Measurements from ENCODE around the gene RAB43.

The RAB43 gene

GRCh38 chr3:129060276-129061022 is 61.2 kb downstream of the RAB43 start, which contains the start of gene GP9:
Gene GP9, plus strand, starts transcription at chr3:129060779. Its CDS starts 961 bp downstream, at chr3:129061740.
- DNase-seq, result no peak

- DNase-seq, result no peak
Observed at GRCh38 chr3:129059311-129059958, 62.2 kb downstream of the RAB43 start.

- no peak for DNase-seq
Observed at GRCh38 chr3:129058441-129059200, 63.0 kb downstream of the RAB43 start.

- DNase-seq, result no peak
Observed at GRCh38 chr3:129057249-129057648, 64.4 kb downstream of the RAB43 start.

- no peak for DNase-seq
Observed at GRCh38 chr3:129056451-129057173, 65.0 kb downstream of the RAB43 start.

GRCh38 chr3:129054605-129055104 is 66.9 kb downstream of the RAB43 start:
- DNase-seq, result no peak

GRCh38 chr3:129052675-129053074 is 68.9 kb downstream of the RAB43 start:
- DNase-seq, result no peak

GRCh38 chr3:129051871-129052340 is 69.7 kb downstream of the RAB43 start:
- no peak for DNase-seq

- DNase-seq, result no peak
Observed at GRCh38 chr3:129050556-129051295, 70.9 kb downstream of the RAB43 start.

- no peak for DNase-seq
Observed at GRCh38 chr3:129047553-129047839, 74.1 kb downstream of the RAB43 start.

- DNase-seq, result no peak
Observed at GRCh38 chr3:129046732-129047552, 74.7 kb downstream of the RAB43 start.

GRCh38 chr3:129046037-129046731 is 75.4 kb downstream of the RAB43 start:
- no peak for DNase-seq

GRCh38 chr3:129045675-129046036 is 75.9 kb downstream of the RAB43 start:
- peak in 1 of 2 donors; percentile 10 for DNase-seq

- DNase-seq, result no peak
Observed at GRCh38 chr3:129040579-129041300, 80.9 kb downstream of the RAB43 start.

- no peak for DNase-seq
Observed at GRCh38 chr3:129040039-129040336, 81.6 kb downstream of the RAB43 start.

- DNase-seq, result no peak
Observed at GRCh38 chr3:129039271-129040038, 82.1 kb downstream of the RAB43 start.

GRCh38 chr3:129038121-129038855 is 83.3 kb downstream of the RAB43 start:
- DNase-seq, result no peak

Data from inflammatory macrophage (primary cell).